IMR-90 (cell line): Measurements from ENCODE around the gene DPYD. TPM values are rescaled to one million over a fixed set of nuclear protein-coding genes. Genes with fewer than 3 reads are reported as not detected.

Source experiments
- ATAC-seq: fragments of 200-7000 bp; cut with Tn5 transposase; 2 replicates; pipeline ENCODE4 v1.9.1; 2020; ENCODE audit warnings: low read depth, mild to moderate bottlenecking, moderate library complexity
- BruUV-seq: library from RNA; stranded (reverse); fragments of 400-500 nt; replicated peaks from 2 replicates; lab custom pipeline; 2021; lab: Mats Ljungman, UMichigan
- CTCF ChIA-PET: fragments of 300-600 bp; formaldehyde crosslinking; extraction: SDS; loops from one replicate; lab custom pipeline; 2021; ENCODE audit warnings: antibody characterized with exemption; lab: Yijun Ruan, JAX
- POLR2A ChIA-PET: fragments of 300-600 bp; sonication (Branson Sonifier 250); formaldehyde crosslinking; loops from one replicate; lab custom pipeline; 2022; ENCODE audit warnings: antibody characterized with exemption; ENCODE audit not compliant: unreplicated experiment; lab: Charles Lee
- DNase-seq: peaks from one replicate; pipeline ENCODE4 v3.0.0; 2013
- H2AFZ ChIP-seq: replicated peaks from 2 replicates; pipeline ENCODE3; 2013; ENCODE audit warnings: low read length, mild to moderate bottlenecking; ENCODE audit not compliant: poor library complexity
- H2AK5ac ChIP-seq: 2 replicates; pipeline ENCODE4 v1.6.1; 2013; ENCODE audit warnings: low read depth, low read length, inconsistent platforms
- H2AK9ac ChIP-seq: replicated peaks from 2 replicates; pipeline ENCODE3; 2013; ENCODE audit warnings: mild to moderate bottlenecking, low read depth, low read length, moderate library complexity; ENCODE audit not compliant: poor library complexity
- H2BK120ac ChIP-seq: 2 replicates; pipeline ENCODE4 v1.6.1; 2013; ENCODE audit warnings: low read depth, low read length, inconsistent platforms
- H2BK15ac ChIP-seq: 3 replicates; pipeline ENCODE4 v1.6.1; 2013; ENCODE audit warnings: low read depth, low read length, inconsistent platforms
- H2BK20ac ChIP-seq: 2 replicates; pipeline ENCODE4 v1.6.1; 2013; ENCODE audit warnings: low read depth, mild to moderate bottlenecking, inconsistent platforms, low read length, moderate library complexity
- H2BK5ac ChIP-seq: 2 replicates; pipeline ENCODE4 v1.6.1; 2013; ENCODE audit warnings: mild to moderate bottlenecking, low read depth, low read length, inconsistent platforms; ENCODE audit not compliant: poor library complexity, severe bottlenecking
- H3K14ac ChIP-seq: replicated peaks from 2 replicates; pipeline ENCODE4 v1.6.1; 2013; ENCODE audit warnings: low read depth, low read length, inconsistent platforms
- H3K18ac ChIP-seq: 2 replicates; pipeline ENCODE4 v1.6.1; 2013; ENCODE audit warnings: low read depth, low read length, control low read depth
- H3K23ac ChIP-seq: 2 replicates; pipeline ENCODE4 v1.6.1; 2013; ENCODE audit warnings: low read depth, low read length, inconsistent platforms
- H3K27ac ChIP-seq: 2 replicates; pipeline ENCODE4 v1.5.1; 2013; ENCODE audit warnings: mild to moderate bottlenecking, control low read depth, low read length; ENCODE audit not compliant: insufficient read depth
- H3K27me3 ChIP-seq: 2 replicates; pipeline ENCODE4 v1.6.1; 2013; ENCODE audit warnings: low read length; ENCODE audit not compliant: control insufficient read depth, insufficient read depth
- H3K36me3 ChIP-seq: 2 replicates; pipeline ENCODE4 v1.6.1; 2013; ENCODE audit warnings: low read length, mixed read lengths; ENCODE audit not compliant: control insufficient read depth, insufficient read depth
- H3K4ac ChIP-seq: 2 replicates; pipeline ENCODE4 v1.6.1; 2013; ENCODE audit warnings: low read depth, low read length, inconsistent platforms
- H3K4me1 ChIP-seq: 2 replicates; pipeline ENCODE4 v1.6.1; 2013; ENCODE audit warnings: low read length, mixed read lengths; ENCODE audit not compliant: control insufficient read depth, insufficient read depth
- H3K4me2 ChIP-seq: 2 replicates; pipeline ENCODE4 v1.6.1; 2013; ENCODE audit warnings: low read depth, mild to moderate bottlenecking, control low read depth, low read length, moderate library complexity
- H3K4me3 ChIP-seq: 2 replicates; pipeline ENCODE4 v1.5.1; 2013; ENCODE audit warnings: low read depth, mild to moderate bottlenecking, control low read depth, low read length, moderate library complexity; ENCODE audit not compliant: insufficient read depth
- H3K56ac ChIP-seq: 2 replicates; pipeline ENCODE4 v1.6.1; 2013; ENCODE audit warnings: low read length, inconsistent platforms; ENCODE audit not compliant: insufficient read depth; ENCODE audit errors: extremely low read depth
- H3K79me1 ChIP-seq, 2 experiments: 2 replicates each; pipeline ENCODE4 v1.6.1; 2013; ENCODE audit warnings: low read length in 2 of 2, inconsistent platforms in 1 of 2, low read depth in 1 of 2
- H3K9ac ChIP-seq: 2 replicates; pipeline ENCODE4 v1.6.1; 2013; ENCODE audit warnings: low read depth, low read length, control low read depth
- H3K9me1 ChIP-seq: 2 replicates; pipeline ENCODE4 v1.6.1; 2013; ENCODE audit warnings: low read length, inconsistent platforms; ENCODE audit not compliant: insufficient read depth
- H3K9me3 ChIP-seq: 2 replicates; pipeline ENCODE4 v1.6.1; 2013; ENCODE audit warnings: low read length; ENCODE audit not compliant: control insufficient read depth, insufficient read depth
- H4K20me1 ChIP-seq: 2 replicates; pipeline ENCODE4 v1.6.1; 2013; ENCODE audit warnings: low read length, inconsistent platforms; ENCODE audit not compliant: insufficient read depth
- H4K5ac ChIP-seq: 2 replicates; pipeline ENCODE4 v1.6.1; 2013; ENCODE audit warnings: mild to moderate bottlenecking, low read depth, low read length, control low read depth
- H4K8ac ChIP-seq, 2 experiments: 2 replicates each; pipeline ENCODE4 v1.6.1; 2013; ENCODE audit warnings: low read depth in 2 of 2, low read length in 2 of 2, control low read depth in 1 of 2, inconsistent platforms in 1 of 2
- H4K91ac ChIP-seq: 2 replicates; pipeline ENCODE4 v1.6.1; 2013; ENCODE audit warnings: low read depth, low read length, inconsistent platforms; ENCODE audit not compliant: insufficient read depth
- BHLHE40 ChIP-seq: fragments of 150-350 bp; IDR thresholded peaks from 2 replicates; pipeline ENCODE4 v1.6.1; 2016; ENCODE audit warnings: mild to moderate bottlenecking, low read depth, low read length
- CEBPB ChIP-seq: IDR thresholded peaks from 2 replicates; pipeline ENCODE4 v1.6.1; 2012; ENCODE audit warnings: low read depth, low read length, improper control_type of control experiment
- CHD1 ChIP-seq: IDR thresholded peaks from 2 replicates; pipeline ENCODE4 v1.6.1; 2012; ENCODE audit warnings: low read depth, low read length, improper control_type of control experiment
- FOS ChIP-seq: fragments of 150-350 bp; IDR thresholded peaks from 2 replicates; pipeline ENCODE4 v1.6.1; 2016; ENCODE audit warnings: low read depth, low read length
- MAFK ChIP-seq: IDR thresholded peaks from 2 replicates; pipeline ENCODE4 v1.6.1; 2012; ENCODE audit warnings: low read depth, low read length, improper control_type of control experiment
- MAZ ChIP-seq: IDR thresholded peaks from 2 replicates; pipeline ENCODE4 v1.6.1; 2012; ENCODE audit warnings: low read depth, mild to moderate bottlenecking, low read length, improper control_type of control experiment, moderate library complexity, borderline replicate concordance
- MXI1 ChIP-seq: IDR thresholded peaks from 2 replicates; pipeline ENCODE4 v1.6.1; 2012; ENCODE audit warnings: low read depth, mild to moderate bottlenecking, low read length, moderate library complexity, borderline replicate concordance
- NFE2L2 ChIP-seq: fragments of 150-350 bp; IDR thresholded peaks from 2 replicates; pipeline ENCODE4 v1.6.1; 2016; ENCODE audit warnings: low read depth, mild to moderate bottlenecking, low read length
- POLR2A ChIP-seq: IDR thresholded peaks from 2 replicates; pipeline ENCODE4 v1.6.1; 2012; ENCODE audit warnings: mild to moderate bottlenecking, low read depth, low read length
- RAD21 ChIP-seq: IDR thresholded peaks from 2 replicates; pipeline ENCODE4 v1.6.1; 2012; ENCODE audit warnings: low read length, improper control_type of control experiment
- RFX5 ChIP-seq: IDR thresholded peaks from 2 replicates; pipeline ENCODE4 v1.8.0; 2012; ENCODE audit warnings: low read depth, mild to moderate bottlenecking, low read length, moderate library complexity
- SMC3 ChIP-seq: fragments of 150-350 bp; IDR thresholded peaks from 2 replicates; pipeline ENCODE4 v1.6.1; 2016; ENCODE audit warnings: low read depth, mild to moderate bottlenecking, antibody characterized with exemption, low read length, moderate library complexity
- WGBS, 2 experiments: methylation state at CpG; one replicate each; pipeline versions ENCODE4 v1.1.5 to v1.1.7; 2013; ENCODE audit warnings: missing lambda C conversion rate in 2 of 2; ENCODE audit not compliant: insufficient read length in 1 of 2; ENCODE audit errors: extremely low coverage in 2 of 2; 5-methylcytosine and 5-hydroxymethylcytosine counted together
- dilution Hi-C: fragments of 300-500 bp; cut with HindIII; formaldehyde crosslinking; loops from one replicate; pipeline ENCODE4 v1.14.3; 2018; ENCODE audit warnings: low sequenced_read_pairs; ENCODE audit not compliant: unreplicated experiment
- in situ Hi-C: fragments of 300-500 bp; cut with MboI; formaldehyde crosslinking; loops from 3 replicates; pipeline ENCODE4 v1.14.3; 2019; ENCODE audit warnings: low sequenced_read_pairs, inconsistent platforms, mixed read lengths
- intact Hi-C: fragments of 100-400 bp; cut with micrococcal nuclease; formaldehyde crosslinking; loops from 2 replicates; pipeline ENCODE4 v1.10.0; 2022
- polyA plus RNA-seq, 3 experiments: library from polyadenylated mRNA; depleted of rRNA; stranded (reverse); fragments of >200 nt; gene quantifications; 2 replicates each; pipeline ENCODE4 v1.2.3, GENCODE V29; 2012; ENCODE audit warnings: low replicate concordance in 1 of 3
- total RNA-seq: library from RNA; depleted of rRNA; stranded (reverse); fragments of >200 nt; gene quantifications from 2 replicates; pipeline ENCODE4 v1.2.3, GENCODE V29; 2012
- TF ChIP-seq, protein P1 (sequence below): fragments of 150-350 bp; IDR thresholded peaks from 2 replicates; pipeline ENCODE4 v1.6.1; 2017; ENCODE audit warnings: mild to moderate bottlenecking, antibody characterized with exemption, low read length, low read depth

Gene DPYD
- total and polyA plus RNA-seq, 2 of the 4 experiments (the other 2 are of a cell fraction) = 9.3 to 47.3 TPM

DNA sequence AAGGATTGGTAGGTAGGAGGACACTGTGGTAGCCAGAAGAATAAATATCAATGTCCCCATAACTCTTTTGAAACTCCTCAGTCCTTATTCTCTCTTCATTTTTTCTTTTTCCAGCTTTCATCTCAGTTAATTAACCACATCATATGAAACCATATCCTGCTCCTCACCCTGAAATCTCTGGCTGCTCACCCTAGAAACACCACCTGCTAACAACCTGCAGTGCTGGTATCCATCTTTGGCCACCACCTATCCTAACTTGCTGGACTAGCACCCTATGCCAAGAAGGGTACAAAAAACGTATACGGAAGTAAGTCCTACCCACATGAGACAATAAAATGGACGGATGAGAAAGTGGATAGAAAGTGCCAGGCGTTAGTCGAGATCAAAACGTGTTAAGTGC is 13.7 kb upstream of the DPYD start:
- Histone ChIP-seq H3K36me3 (no peaks in the 10 kb centered on the region), H4K5ac (no peak overlapping the region), H3K4me2 (no peak overlapping the region), H3K4me3 (no peak overlapping the region), H3K56ac (no peak overlapping the region), H4K91ac (no peak overlapping the region), H3K79me1 (no peaks in the 10 kb centered on the region), H4K8ac (no peak overlapping the region), H3K14ac (peak overlapping the region; percentile 19; the same call in 1 of the 2 replicates), H4K20me1 (no peaks in the 10 kb centered on the region), H2BK120ac (no peak overlapping the region), H3K9ac (no peak overlapping the region), H3K27ac (no peak overlapping the region), H2BK20ac (no peak overlapping the region), H2BK15ac (no peak overlapping the region), H3K9me1 (0 out of 2 replicates have a peak, but pooled peaks cover 4% of the 10 kb centered on the region), H2AFZ (peak overlapping the region; percentile 21), H3K18ac (no peak overlapping the region), H3K4me1 (peaks cover 4% of the 10 kb centered on the region; the same call in 1 of the 2 replicates), H2BK5ac (no peak overlapping the region), H2AK9ac (no peak overlapping the region), H3K9me3 (no peaks in the 10 kb centered on the region), H3K23ac (no peak overlapping the region), H3K4ac (no peak overlapping the region), H2AK5ac (no peak overlapping the region), H3K27me3 (no peaks in the 10 kb centered on the region)
- 80% methylated on average over 1 of the region's 6 CpGs; no CpG with 5 or more reads in 1 of the 2 experiments for WGBS, 2 experiments
- ChIA-PET CTCF (no interaction called here), POLR2A (no interaction called here)
- intact Hi-C loops = no loop called here
- TF ChIP-seq POLR2A = no peak
- TF ChIP-seq, protein P1, sequence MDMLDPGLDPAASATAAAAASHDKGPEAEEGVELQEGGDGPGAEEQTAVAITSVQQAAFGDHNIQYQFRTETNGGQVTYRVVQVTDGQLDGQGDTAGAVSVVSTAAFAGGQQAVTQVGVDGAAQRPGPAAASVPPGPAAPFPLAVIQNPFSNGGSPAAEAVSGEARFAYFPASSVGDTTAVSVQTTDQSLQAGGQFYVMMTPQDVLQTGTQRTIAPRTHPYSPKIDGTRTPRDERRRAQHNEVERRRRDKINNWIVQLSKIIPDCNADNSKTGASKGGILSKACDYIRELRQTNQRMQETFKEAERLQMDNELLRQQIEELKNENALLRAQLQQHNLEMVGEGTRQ = no peak
- TF ChIP-seq RFX5 = no peak
- TF ChIP-seq CHD1 = no peak
- TF ChIP-seq MXI1 = no peak
- no peak for TF ChIP-seq BHLHE40
- no peak for TF ChIP-seq FOS
- TF ChIP-seq RAD21 = no peak
- TF ChIP-seq MAFK = no peak
- no peak for TF ChIP-seq MAZ
- TF ChIP-seq CEBPB = no peak
- no peak for TF ChIP-seq NFE2L2
- TF ChIP-seq SMC3 = no peak
- ATAC-seq = no peak
- dilution Hi-C loops = no loop called here
- in situ Hi-C loops = no loop called here
- no peak for DNase-seq
- BruUV-seq = no TSS peak
